IMR-90 (cell line): ENCODE data around the gene NRIP1. TPM values are rescaled to one million over a fixed set of nuclear protein-coding genes. Genes with fewer than 3 reads are reported as not detected.

Experiments
- ATAC-seq: fragments of 200-7000 bp; cut with Tn5 transposase; 2 replicates; pipeline ENCODE4 v1.9.1; 2020; ENCODE audit warnings: low read depth, mild to moderate bottlenecking, moderate library complexity
- BruUV-seq: library from RNA; stranded (reverse); fragments of 400-500 nt; replicated peaks from 2 replicates; lab custom pipeline; 2021; lab: Mats Ljungman, UMichigan
- CTCF ChIA-PET: fragments of 300-600 bp; formaldehyde crosslinking; extraction: SDS; loops from one replicate; lab custom pipeline; 2021; ENCODE audit warnings: antibody characterized with exemption; lab: Yijun Ruan, JAX
- POLR2A ChIA-PET: fragments of 300-600 bp; sonication (Branson Sonifier 250); formaldehyde crosslinking; loops from one replicate; lab custom pipeline; 2022; ENCODE audit warnings: antibody characterized with exemption; ENCODE audit not compliant: unreplicated experiment; lab: Charles Lee
- DNase-seq: peaks from one replicate; pipeline ENCODE4 v3.0.0; 2013
- H2AFZ ChIP-seq: replicated peaks from 2 replicates; pipeline ENCODE3; 2013; ENCODE audit warnings: low read length, mild to moderate bottlenecking; ENCODE audit not compliant: poor library complexity
- H2AK5ac ChIP-seq: 2 replicates; pipeline ENCODE4 v1.6.1; 2013; ENCODE audit warnings: low read depth, low read length, inconsistent platforms
- H2AK9ac ChIP-seq: replicated peaks from 2 replicates; pipeline ENCODE3; 2013; ENCODE audit warnings: mild to moderate bottlenecking, low read depth, low read length, moderate library complexity; ENCODE audit not compliant: poor library complexity
- H2BK120ac ChIP-seq: 2 replicates; pipeline ENCODE4 v1.6.1; 2013; ENCODE audit warnings: low read depth, low read length, inconsistent platforms
- H2BK15ac ChIP-seq: 3 replicates; pipeline ENCODE4 v1.6.1; 2013; ENCODE audit warnings: low read depth, low read length, inconsistent platforms
- H2BK20ac ChIP-seq: 2 replicates; pipeline ENCODE4 v1.6.1; 2013; ENCODE audit warnings: low read depth, mild to moderate bottlenecking, inconsistent platforms, low read length, moderate library complexity
- H2BK5ac ChIP-seq: 2 replicates; pipeline ENCODE4 v1.6.1; 2013; ENCODE audit warnings: mild to moderate bottlenecking, low read depth, low read length, inconsistent platforms; ENCODE audit not compliant: poor library complexity, severe bottlenecking
- H3K14ac ChIP-seq: replicated peaks from 2 replicates; pipeline ENCODE4 v1.6.1; 2013; ENCODE audit warnings: low read depth, low read length, inconsistent platforms
- H3K18ac ChIP-seq: 2 replicates; pipeline ENCODE4 v1.6.1; 2013; ENCODE audit warnings: low read depth, low read length, control low read depth
- H3K23ac ChIP-seq: 2 replicates; pipeline ENCODE4 v1.6.1; 2013; ENCODE audit warnings: low read depth, low read length, inconsistent platforms
- H3K27ac ChIP-seq: 2 replicates; pipeline ENCODE4 v1.5.1; 2013; ENCODE audit warnings: mild to moderate bottlenecking, control low read depth, low read length; ENCODE audit not compliant: insufficient read depth
- H3K27me3 ChIP-seq: 2 replicates; pipeline ENCODE4 v1.6.1; 2013; ENCODE audit warnings: low read length; ENCODE audit not compliant: control insufficient read depth, insufficient read depth
- H3K36me3 ChIP-seq: 2 replicates; pipeline ENCODE4 v1.6.1; 2013; ENCODE audit warnings: low read length, mixed read lengths; ENCODE audit not compliant: control insufficient read depth, insufficient read depth
- H3K4ac ChIP-seq: 2 replicates; pipeline ENCODE4 v1.6.1; 2013; ENCODE audit warnings: low read depth, low read length, inconsistent platforms
- H3K4me1 ChIP-seq: 2 replicates; pipeline ENCODE4 v1.6.1; 2013; ENCODE audit warnings: low read length, mixed read lengths; ENCODE audit not compliant: control insufficient read depth, insufficient read depth
- H3K4me2 ChIP-seq: 2 replicates; pipeline ENCODE4 v1.6.1; 2013; ENCODE audit warnings: low read depth, mild to moderate bottlenecking, control low read depth, low read length, moderate library complexity
- H3K4me3 ChIP-seq: 2 replicates; pipeline ENCODE4 v1.5.1; 2013; ENCODE audit warnings: low read depth, mild to moderate bottlenecking, control low read depth, low read length, moderate library complexity; ENCODE audit not compliant: insufficient read depth
- H3K56ac ChIP-seq: 2 replicates; pipeline ENCODE4 v1.6.1; 2013; ENCODE audit warnings: low read length, inconsistent platforms; ENCODE audit not compliant: insufficient read depth; ENCODE audit errors: extremely low read depth
- H3K79me1 ChIP-seq, 2 experiments: 2 replicates each; pipeline ENCODE4 v1.6.1; 2013; ENCODE audit warnings: low read length in 2 of 2, inconsistent platforms in 1 of 2, low read depth in 1 of 2
- H3K9ac ChIP-seq: 2 replicates; pipeline ENCODE4 v1.6.1; 2013; ENCODE audit warnings: low read depth, low read length, control low read depth
- H3K9me1 ChIP-seq: 2 replicates; pipeline ENCODE4 v1.6.1; 2013; ENCODE audit warnings: low read length, inconsistent platforms; ENCODE audit not compliant: insufficient read depth
- H3K9me3 ChIP-seq: 2 replicates; pipeline ENCODE4 v1.6.1; 2013; ENCODE audit warnings: low read length; ENCODE audit not compliant: control insufficient read depth, insufficient read depth
- H4K20me1 ChIP-seq: 2 replicates; pipeline ENCODE4 v1.6.1; 2013; ENCODE audit warnings: low read length, inconsistent platforms; ENCODE audit not compliant: insufficient read depth
- H4K5ac ChIP-seq: 2 replicates; pipeline ENCODE4 v1.6.1; 2013; ENCODE audit warnings: mild to moderate bottlenecking, low read depth, low read length, control low read depth
- H4K8ac ChIP-seq, 2 experiments: 2 replicates each; pipeline ENCODE4 v1.6.1; 2013; ENCODE audit warnings: low read depth in 2 of 2, low read length in 2 of 2, control low read depth in 1 of 2, inconsistent platforms in 1 of 2
- H4K91ac ChIP-seq: 2 replicates; pipeline ENCODE4 v1.6.1; 2013; ENCODE audit warnings: low read depth, low read length, inconsistent platforms; ENCODE audit not compliant: insufficient read depth
- BHLHE40 ChIP-seq: fragments of 150-350 bp; IDR thresholded peaks from 2 replicates; pipeline ENCODE4 v1.6.1; 2016; ENCODE audit warnings: mild to moderate bottlenecking, low read depth, low read length
- CEBPB ChIP-seq: IDR thresholded peaks from 2 replicates; pipeline ENCODE4 v1.6.1; 2012; ENCODE audit warnings: low read depth, low read length, improper control_type of control experiment
- CHD1 ChIP-seq: IDR thresholded peaks from 2 replicates; pipeline ENCODE4 v1.6.1; 2012; ENCODE audit warnings: low read depth, low read length, improper control_type of control experiment
- FOS ChIP-seq: fragments of 150-350 bp; IDR thresholded peaks from 2 replicates; pipeline ENCODE4 v1.6.1; 2016; ENCODE audit warnings: low read depth, low read length
- MAFK ChIP-seq: IDR thresholded peaks from 2 replicates; pipeline ENCODE4 v1.6.1; 2012; ENCODE audit warnings: low read depth, low read length, improper control_type of control experiment
- MAZ ChIP-seq: IDR thresholded peaks from 2 replicates; pipeline ENCODE4 v1.6.1; 2012; ENCODE audit warnings: low read depth, mild to moderate bottlenecking, low read length, improper control_type of control experiment, moderate library complexity, borderline replicate concordance
- MXI1 ChIP-seq: IDR thresholded peaks from 2 replicates; pipeline ENCODE4 v1.6.1; 2012; ENCODE audit warnings: low read depth, mild to moderate bottlenecking, low read length, moderate library complexity, borderline replicate concordance
- NFE2L2 ChIP-seq: fragments of 150-350 bp; IDR thresholded peaks from 2 replicates; pipeline ENCODE4 v1.6.1; 2016; ENCODE audit warnings: low read depth, mild to moderate bottlenecking, low read length
- POLR2A ChIP-seq: IDR thresholded peaks from 2 replicates; pipeline ENCODE4 v1.6.1; 2012; ENCODE audit warnings: mild to moderate bottlenecking, low read depth, low read length
- RAD21 ChIP-seq: IDR thresholded peaks from 2 replicates; pipeline ENCODE4 v1.6.1; 2012; ENCODE audit warnings: low read length, improper control_type of control experiment
- RCOR1 ChIP-seq: IDR thresholded peaks from 2 replicates; pipeline ENCODE4 v1.6.1; 2012; ENCODE audit warnings: mild to moderate bottlenecking, low read length, improper control_type of control experiment; ENCODE audit not compliant: insufficient replicate concordance
- RFX5 ChIP-seq: IDR thresholded peaks from 2 replicates; pipeline ENCODE4 v1.8.0; 2012; ENCODE audit warnings: low read depth, mild to moderate bottlenecking, low read length, moderate library complexity
- SMC3 ChIP-seq: fragments of 150-350 bp; IDR thresholded peaks from 2 replicates; pipeline ENCODE4 v1.6.1; 2016; ENCODE audit warnings: low read depth, mild to moderate bottlenecking, antibody characterized with exemption, low read length, moderate library complexity
- WGBS, 2 experiments: methylation state at CpG; one replicate each; pipeline versions ENCODE4 v1.1.5 to v1.1.7; 2013; ENCODE audit warnings: missing lambda C conversion rate in 2 of 2; ENCODE audit not compliant: insufficient read length in 1 of 2; ENCODE audit errors: extremely low coverage in 2 of 2; 5-methylcytosine and 5-hydroxymethylcytosine counted together
- dilution Hi-C: fragments of 300-500 bp; cut with HindIII; formaldehyde crosslinking; loops from one replicate; pipeline ENCODE4 v1.14.3; 2018; ENCODE audit warnings: low sequenced_read_pairs; ENCODE audit not compliant: unreplicated experiment
- in situ Hi-C: fragments of 300-500 bp; cut with MboI; formaldehyde crosslinking; loops from 3 replicates; pipeline ENCODE4 v1.14.3; 2019; ENCODE audit warnings: low sequenced_read_pairs, inconsistent platforms, mixed read lengths
- intact Hi-C: fragments of 100-400 bp; cut with micrococcal nuclease; formaldehyde crosslinking; loops from 2 replicates; pipeline ENCODE4 v1.10.0; 2022
- polyA plus RNA-seq, 3 experiments: library from polyadenylated mRNA; depleted of rRNA; stranded (reverse); fragments of >200 nt; gene quantifications; 2 replicates each; pipeline ENCODE4 v1.2.3, GENCODE V29; 2012; ENCODE audit warnings: low replicate concordance in 1 of 3
- total RNA-seq: library from RNA; depleted of rRNA; stranded (reverse); fragments of >200 nt; gene quantifications from 2 replicates; pipeline ENCODE4 v1.2.3, GENCODE V29; 2012
- TF ChIP-seq, protein P1 (sequence below): conservative IDR thresholded peaks from 2 replicates; pipeline ENCODE4 v1.5.1; 2012; ENCODE audit warnings: mild to moderate bottlenecking, low read depth, low read length, improper control_type of control experiment
- TF ChIP-seq, protein P2 (sequence below): fragments of 150-350 bp; IDR thresholded peaks from 2 replicates; pipeline ENCODE4 v1.6.1; 2016; ENCODE audit warnings: low read depth, mild to moderate bottlenecking, low read length, moderate library complexity, borderline replicate concordance
- TF ChIP-seq, protein P3 (sequence below): fragments of 150-350 bp; IDR thresholded peaks from 2 replicates; pipeline ENCODE4 v1.6.1; 2017; ENCODE audit warnings: mild to moderate bottlenecking, antibody characterized with exemption, low read length, low read depth

Gene NRIP1
- total and polyA plus RNA-seq, 2 of the 4 experiments (the other 2 are of a cell fraction): 9.6 to 73.8 TPM

DNA sequence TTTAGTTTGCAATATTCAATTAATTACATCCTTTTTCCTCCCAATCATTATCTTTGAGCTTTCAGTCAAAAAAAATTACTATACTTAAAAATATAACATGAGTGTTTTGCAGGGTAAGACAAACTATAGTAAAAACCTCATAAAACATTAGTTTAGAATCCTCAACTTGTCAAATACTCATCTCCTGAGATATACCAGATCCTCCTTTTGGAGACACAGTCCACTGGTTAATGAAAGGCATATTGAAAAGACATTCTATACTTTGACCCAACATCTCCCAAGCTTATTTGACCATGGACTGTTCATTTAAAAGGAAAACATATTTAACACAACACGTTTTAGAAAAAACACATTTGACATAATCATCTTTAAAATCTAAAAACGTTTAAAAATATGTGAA is 52.8 kb downstream of the NRIP1 start:
- ChIA-PET POLR2A (no interaction called here), CTCF (interaction anchor here (0.6 to 0.7 kb wide), 2 partner anchors 19 to 28 kb away, joined by 3 read pairs; no protein-coding TSS in a partner anchor)
- Histone ChIP-seq H3K27ac (peak overlapping the region; percentile 62; the same call in 1 of the 2 replicates), H4K91ac (no peak overlapping the region), H3K27me3 (no peaks in the 10 kb centered on the region), H2BK120ac (no peak overlapping the region), H3K36me3 (peaks cover 2% of the 10 kb centered on the region; the same call in 1 of the 2 replicates), H4K8ac (no peak overlapping the region; a peak in 1 of 4 replicates), H3K56ac (no peak overlapping the region), H3K18ac (peak overlapping the region; percentile 78), H3K9me1 (no peaks in the 10 kb centered on the region), H2BK15ac (no peak overlapping the region), H3K4ac (0 out of 2 replicates have a peak overlapping the region, but pooled peaks have one; percentile 4), H4K20me1 (no peaks in the 10 kb centered on the region), H3K9ac (no peak overlapping the region), H3K4me2 (no peak overlapping the region), H2AFZ (no peak overlapping the region), H3K9me3 (no peaks in the 10 kb centered on the region), H2BK20ac (no peak overlapping the region), H2BK5ac (peak overlapping the region; percentile 93), H3K79me1 (peaks cover 5 to 42% of the 10 kb centered on the region in 2 experiments; a peak in 3 of 4 replicates), H3K14ac (no peak overlapping the region), H2AK5ac (no peak overlapping the region), H3K23ac (no peak overlapping the region), H4K5ac (0 out of 2 replicates have a peak overlapping the region, but pooled peaks have one; percentile 66), H3K4me1 (peaks cover 14% of the 10 kb centered on the region), H3K4me3 (no peak overlapping the region), H2AK9ac (no peak overlapping the region)
- ATAC-seq (no peak), DNase-seq (no peak)
- no TSS peak for BruUV-seq
- TF ChIP-seq CEBPB (no peak), MAZ (no peak), MXI1 (no peak), RCOR1 (no peak), MAFK (no peak), FOS (no peak), BHLHE40 (no peak), RAD21 (no peak), SMC3 (no peak), NFE2L2 (no peak), RFX5 (no peak), CHD1 (no peak), POLR2A (no peak)
- TF ChIP-seq, protein P1, sequence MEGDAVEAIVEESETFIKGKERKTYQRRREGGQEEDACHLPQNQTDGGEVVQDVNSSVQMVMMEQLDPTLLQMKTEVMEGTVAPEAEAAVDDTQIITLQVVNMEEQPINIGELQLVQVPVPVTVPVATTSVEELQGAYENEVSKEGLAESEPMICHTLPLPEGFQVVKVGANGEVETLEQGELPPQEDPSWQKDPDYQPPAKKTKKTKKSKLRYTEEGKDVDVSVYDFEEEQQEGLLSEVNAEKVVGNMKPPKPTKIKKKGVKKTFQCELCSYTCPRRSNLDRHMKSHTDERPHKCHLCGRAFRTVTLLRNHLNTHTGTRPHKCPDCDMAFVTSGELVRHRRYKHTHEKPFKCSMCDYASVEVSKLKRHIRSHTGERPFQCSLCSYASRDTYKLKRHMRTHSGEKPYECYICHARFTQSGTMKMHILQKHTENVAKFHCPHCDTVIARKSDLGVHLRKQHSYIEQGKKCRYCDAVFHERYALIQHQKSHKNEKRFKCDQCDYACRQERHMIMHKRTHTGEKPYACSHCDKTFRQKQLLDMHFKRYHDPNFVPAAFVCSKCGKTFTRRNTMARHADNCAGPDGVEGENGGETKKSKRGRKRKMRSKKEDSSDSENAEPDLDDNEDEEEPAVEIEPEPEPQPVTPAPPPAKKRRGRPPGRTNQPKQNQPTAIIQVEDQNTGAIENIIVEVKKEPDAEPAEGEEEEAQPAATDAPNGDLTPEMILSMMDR: no peak
- TF ChIP-seq, protein P2, sequence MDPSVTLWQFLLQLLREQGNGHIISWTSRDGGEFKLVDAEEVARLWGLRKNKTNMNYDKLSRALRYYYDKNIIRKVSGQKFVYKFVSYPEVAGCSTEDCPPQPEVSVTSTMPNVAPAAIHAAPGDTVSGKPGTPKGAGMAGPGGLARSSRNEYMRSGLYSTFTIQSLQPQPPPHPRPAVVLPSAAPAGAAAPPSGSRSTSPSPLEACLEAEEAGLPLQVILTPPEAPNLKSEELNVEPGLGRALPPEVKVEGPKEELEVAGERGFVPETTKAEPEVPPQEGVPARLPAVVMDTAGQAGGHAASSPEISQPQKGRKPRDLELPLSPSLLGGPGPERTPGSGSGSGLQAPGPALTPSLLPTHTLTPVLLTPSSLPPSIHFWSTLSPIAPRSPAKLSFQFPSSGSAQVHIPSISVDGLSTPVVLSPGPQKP: no peak
- TF ChIP-seq, protein P3, sequence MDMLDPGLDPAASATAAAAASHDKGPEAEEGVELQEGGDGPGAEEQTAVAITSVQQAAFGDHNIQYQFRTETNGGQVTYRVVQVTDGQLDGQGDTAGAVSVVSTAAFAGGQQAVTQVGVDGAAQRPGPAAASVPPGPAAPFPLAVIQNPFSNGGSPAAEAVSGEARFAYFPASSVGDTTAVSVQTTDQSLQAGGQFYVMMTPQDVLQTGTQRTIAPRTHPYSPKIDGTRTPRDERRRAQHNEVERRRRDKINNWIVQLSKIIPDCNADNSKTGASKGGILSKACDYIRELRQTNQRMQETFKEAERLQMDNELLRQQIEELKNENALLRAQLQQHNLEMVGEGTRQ: no peak
- intact Hi-C loops (loop anchor here (2.0 kb wide), 1 partner anchor 51 kb away; no protein-coding TSS in a partner anchor), in situ Hi-C loops (no loop called here), dilution Hi-C loops (no loop called here)
- WGBS, 2 experiments: no CpG with 5 or more reads among the region's 2 CpGs
